Activated T-helper 1 cell treated with anti-CD3 and anti-CD28 coated beads, Interleukin-2, amount 50 U/mL, for 16 hours (primary cell): ENCODE data around the gene NT5C2.
A peak's percentile ranks its signal among the peaks of the same experiment; 100 is the strongest.
"Not testable (repeated sequence)": the region's sequence is repeated elsewhere in the genome, so short reads cannot be mapped to it uniquely, and the experiment has no call there.

Experiments used
- DNase-seq, 2 donors: peaks; one replicate each; pipeline ENCODE4 v3.0.0-alpha.2; 2020; ENCODE audit warnings: low read depth in 1 of 2, low spot score in 1 of 2

The NT5C2 gene

DNA sequence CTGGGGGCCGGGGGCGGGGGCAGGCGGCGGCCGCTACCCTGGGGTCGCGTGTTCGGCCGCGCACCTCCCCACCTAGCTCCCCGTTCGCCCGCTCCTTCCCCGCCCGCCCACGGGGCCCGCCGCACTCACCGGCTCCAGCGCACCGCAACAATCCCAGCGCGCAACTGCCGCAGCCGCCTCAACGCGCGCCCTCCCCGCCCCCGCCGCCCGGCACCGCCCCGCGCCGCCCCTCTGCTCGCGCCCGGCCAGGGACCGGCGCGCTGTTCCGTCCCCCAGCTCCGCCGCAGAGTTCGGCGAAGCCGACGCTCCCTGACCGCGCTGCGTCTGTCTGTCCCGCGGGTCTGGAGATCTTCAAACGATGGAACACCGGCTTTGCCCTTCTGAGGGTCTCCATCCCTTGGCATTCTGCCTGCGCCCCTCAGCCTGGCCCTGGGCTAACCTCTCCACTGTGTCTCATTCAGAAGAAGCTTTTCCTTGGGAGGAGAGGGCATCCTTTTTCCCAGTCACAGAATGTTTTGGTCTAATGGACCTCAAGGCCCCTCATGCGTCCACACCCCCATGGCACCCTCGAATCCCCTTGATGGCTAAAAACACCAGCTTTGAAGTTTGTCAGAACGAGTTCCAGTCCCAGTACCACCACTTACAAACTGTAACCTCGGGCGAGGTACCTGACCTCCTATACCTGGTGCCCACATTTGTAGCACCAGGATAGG lies at the start of gene NT5C2:
NT5C2 (minus strand) TSS at position 166 of the 713 bp plus-strand sequence. CDS start 18,314 bp downstream, outside the sequence.
- DNase-seq, result peak; percentile 53 to 70

DNA sequence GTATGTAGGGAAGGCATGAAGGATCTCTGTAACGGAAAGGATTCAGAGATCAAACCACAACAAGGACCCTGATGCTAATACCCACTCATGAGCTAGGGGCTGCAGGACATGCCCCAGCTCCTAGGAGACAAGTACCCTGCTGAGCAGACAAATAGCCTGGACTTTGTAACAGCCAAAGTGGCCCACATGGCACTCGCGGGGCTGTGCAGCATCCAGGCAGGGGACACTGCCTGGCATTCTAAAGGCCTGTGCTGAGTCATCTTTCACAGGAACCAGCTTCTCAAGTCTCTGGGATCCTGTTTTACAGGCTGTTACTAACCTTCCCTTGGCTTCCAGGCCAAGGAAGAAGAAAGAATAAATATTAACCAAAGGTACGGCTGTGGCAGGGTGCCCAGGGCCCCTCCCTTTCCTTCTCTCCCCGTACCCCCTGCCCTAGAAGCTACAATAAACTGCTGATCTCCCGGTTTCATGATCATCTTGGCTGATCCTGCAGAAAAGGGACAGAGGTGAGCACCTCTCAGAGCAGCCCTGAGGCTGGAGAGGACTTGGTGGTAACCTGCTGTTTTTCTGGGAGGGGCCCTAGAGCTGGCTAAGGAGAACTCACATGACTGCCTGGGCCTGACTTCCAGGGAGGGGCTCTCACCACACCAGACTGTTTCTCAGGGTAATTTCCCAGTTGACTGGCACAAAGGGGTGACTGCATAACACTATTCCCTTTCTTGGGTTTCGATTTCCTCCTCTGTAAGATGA lies 48.4 kb upstream of the NT5C2 start:
- DNase-seq, result no peak

DNA sequence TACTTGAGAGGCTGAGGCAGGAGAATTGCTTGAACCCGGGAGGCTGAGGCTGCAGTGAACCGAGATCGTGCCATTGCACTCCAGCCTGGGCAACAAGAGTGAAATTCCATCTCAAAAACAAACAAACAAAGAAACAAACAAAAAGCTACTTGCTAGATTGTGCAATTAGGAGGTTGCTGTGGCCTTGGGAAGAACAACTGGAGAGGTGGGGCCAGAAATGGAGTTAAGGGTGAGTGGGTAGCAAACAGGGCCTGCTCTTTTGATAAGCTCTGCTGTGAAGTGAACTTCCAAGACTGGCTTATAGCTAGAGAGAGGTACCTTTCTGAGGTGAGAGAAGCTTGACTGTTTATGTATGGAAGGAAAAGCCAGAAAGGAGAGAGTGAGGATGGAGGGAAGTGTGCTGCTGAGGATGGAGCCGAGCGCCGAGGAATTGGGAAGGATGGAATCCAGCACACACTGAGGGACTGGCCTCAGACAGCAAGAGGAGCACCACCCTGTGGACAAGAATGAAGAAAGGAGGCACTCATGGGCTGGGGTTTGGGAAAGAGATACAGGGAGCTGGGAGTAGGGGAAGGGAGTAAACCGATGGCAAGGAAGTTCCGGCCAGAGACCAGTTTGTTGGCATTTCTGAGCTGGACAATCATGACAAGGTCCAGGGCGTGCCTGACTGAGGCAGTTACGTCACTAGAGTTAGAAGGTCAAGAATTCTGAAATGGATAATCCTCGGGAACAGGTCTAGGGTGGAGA lies 45.6 kb upstream of the NT5C2 start:
- no peak for DNase-seq

DNA sequence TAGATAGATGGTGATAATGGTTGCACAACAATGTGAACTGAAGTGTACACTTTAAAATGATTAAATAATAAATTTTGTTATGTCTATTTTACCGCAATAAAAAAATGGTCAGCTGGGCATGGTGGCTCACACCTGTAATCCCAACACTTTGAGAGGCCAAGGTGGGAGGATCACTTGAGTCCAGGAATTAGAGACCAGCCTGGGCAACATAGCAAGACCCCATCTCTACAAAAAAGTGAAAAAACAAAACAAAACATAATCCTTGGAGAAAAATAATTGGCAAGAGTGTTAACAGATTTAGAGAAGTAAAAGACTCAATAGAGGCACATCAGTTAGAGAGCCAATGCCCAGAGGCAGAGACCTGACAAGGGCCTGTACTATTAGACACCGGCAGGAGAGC lies 42.7 kb upstream of the NT5C2 start:
- DNase-seq, result no peak

DNA sequence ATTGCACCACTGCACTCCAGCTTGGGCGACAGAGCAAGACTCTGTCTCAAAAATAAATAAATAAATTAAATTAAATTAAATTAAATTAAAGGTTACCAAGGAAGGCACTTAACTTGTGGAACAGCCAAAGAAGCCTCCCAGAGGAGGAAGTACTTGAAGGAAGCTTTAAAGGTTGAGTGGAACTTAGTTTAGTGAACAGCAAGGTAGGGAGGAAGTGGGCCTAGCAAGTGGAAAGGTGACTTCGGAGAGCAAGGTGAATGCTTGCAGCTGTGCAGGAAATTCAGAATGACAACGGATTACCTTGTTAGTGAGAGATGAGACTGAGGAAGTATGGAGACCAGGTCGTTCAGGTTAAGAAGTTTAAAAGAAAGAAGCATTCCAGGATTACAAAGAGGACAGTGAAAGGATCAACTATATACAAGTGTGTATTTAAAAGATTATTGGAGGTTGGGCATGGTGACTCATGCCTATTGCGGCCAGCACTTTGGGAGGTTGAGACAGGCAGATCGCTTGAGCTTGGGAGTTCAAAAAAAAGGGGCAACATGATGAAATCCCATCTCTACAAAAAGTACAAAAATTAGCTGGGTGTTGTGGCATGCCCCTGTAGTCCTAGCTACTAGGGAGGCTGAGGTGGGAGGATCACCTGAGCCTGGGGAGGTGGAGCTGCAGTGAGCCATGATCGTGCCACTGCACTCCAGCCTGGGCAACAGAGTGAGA lies 39.9 kb upstream of the NT5C2 start:
- no peak for DNase-seq

DNA sequence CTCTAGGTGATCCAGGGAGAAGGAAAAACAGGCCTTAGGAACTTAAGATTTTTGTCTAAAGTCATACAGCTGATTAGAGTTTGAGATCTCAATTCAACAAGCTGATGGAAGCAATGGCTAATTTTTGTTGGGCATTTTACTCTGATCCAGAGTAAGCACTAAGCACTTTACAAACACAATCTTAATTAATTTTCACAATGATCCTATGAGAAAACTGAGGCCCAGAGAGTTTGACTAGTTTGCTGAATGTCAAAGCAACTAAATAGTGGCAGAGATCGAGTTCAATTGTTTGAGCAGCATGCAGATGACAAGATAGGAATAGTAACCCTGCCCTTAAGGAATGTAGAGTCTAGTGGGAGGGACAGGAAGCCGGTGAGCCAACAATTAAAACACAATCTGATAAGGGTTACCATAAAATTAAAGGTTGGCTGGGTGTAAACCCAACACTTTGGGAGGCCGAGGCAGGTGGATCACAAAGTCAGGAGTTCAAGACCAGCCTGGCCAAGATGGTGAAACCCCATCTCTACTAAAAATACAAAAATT lies 39.1 kb upstream of the NT5C2 start:
- no peak for DNase-seq

DNA sequence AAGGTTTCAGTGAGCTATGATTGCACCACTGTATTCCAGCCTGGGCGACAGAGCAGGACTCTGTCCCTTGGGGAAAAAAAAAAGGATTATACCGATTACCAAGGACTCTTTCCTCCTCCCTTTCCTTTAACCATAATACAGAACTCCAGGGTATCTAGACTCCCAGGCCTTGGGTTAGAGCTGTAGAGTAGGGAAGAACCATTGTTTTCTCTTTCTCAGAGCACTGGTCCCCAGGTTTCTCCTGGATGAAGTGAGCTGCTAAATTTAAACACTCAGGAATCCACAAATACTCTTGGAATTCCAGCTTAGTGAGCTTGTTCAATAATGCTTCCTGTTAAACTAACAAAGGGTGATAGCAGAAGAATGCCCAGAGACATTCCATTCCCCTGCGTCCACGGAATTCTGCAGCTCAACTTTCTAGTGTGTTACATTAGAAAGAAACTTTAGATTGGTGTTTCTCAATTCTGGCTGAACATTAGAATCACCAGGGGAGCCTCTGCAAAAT lies 38.0 kb upstream of the NT5C2 start:
- DNase-seq, result no peak

DNA sequence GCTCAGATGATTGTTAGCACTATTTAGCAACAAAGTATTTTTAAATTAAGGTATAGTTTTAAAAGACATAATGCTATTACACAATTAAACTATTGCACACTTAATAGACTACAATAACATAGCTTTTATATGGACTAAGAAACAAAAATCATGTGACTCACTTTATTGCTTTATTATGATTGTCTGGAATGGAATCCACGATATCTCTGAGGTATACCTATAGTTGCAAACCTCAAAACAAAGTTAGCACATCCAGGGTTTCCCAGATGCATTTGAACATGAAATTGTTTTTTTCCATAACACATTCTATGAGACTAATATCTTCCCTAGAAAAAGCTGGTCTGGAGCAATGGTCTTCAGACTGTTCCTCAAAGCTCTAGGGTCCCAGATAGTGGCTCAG lies 34.3 kb upstream of the NT5C2 start:
- DNase-seq, result no peak

DNA sequence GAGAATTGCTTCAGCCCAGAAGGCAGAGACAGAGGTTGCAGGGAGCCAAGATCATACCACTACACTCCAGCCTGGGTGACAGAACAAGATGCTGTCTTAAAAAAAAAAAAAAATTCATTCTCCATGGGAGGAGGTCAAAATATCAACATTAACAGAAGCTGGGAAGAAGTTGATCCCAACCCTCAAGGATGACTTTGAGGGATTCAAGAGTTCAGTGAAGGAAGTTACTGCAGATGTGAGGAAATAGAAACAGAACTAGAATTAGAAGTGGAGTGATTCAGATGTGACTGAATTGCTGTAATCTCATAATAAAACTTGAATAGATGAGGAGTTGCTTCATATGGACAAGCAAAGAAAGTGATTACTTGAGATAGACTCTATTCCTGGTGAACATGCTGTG lies 32.9 kb upstream of the NT5C2 start:
- no peak for DNase-seq

DNA sequence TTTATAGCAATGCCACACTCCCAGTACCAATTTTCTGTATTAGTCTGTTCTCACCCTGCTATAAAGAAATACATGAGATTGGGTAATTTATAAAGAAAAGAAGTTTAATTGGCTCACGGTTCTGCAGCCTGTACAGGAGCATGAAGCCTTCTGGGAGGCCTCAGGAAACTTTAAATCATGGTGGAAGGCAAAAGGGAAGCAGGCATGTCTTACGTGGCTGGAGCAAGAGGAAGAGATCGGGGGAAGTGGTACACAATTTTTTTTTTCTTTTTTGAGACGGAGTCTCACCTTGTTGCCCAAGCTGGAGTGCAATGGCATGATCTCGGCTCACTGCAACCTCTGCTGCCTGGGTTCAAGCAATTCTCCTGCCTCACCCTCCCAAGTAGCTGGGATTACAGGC lies 31.6 kb upstream of the NT5C2 start:
- not testable (repeated sequence) for DNase-seq

DNA sequence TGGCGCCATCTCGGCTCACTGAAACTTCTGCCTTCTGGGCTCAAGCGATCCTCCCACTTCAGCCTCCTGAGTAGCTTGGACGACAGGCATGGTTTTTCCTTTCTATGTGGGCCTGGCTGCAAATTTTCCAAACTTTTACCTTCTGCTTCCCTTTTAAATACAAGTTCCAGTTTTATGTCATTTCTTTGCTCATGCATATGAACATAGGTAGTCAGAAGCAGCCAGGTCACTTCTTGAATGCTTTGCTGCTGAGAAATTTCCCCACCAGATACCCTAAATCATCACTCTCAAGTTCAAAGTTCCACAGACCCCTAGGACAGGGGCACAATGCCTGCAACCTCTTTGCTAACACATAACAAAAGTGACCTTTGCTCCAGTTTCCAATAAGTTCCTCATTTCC lies 31.1 kb upstream of the NT5C2 start:
- no peak for DNase-seq

DNA sequence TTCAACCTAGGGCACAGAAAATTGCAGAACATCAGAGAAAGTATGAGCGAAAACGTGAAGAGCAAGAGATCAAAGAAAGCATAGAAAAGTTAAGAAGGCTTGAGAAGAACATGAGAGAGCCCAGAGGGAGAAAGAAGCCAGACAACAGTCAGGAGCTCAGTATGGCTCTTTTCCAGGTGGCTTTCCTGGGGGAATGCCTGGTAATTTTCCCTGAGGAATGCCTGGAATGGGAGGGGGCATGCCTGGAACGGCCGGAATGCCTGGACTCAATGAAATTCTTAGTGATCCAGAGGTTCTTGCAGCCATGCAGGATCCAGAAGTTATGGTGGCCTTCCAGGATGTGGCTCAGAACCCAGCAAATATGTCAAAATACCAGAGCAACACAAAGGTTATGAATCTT lies 23.3 kb upstream of the NT5C2 start:
- DNase-seq, result not testable (repeated sequence)

DNA sequence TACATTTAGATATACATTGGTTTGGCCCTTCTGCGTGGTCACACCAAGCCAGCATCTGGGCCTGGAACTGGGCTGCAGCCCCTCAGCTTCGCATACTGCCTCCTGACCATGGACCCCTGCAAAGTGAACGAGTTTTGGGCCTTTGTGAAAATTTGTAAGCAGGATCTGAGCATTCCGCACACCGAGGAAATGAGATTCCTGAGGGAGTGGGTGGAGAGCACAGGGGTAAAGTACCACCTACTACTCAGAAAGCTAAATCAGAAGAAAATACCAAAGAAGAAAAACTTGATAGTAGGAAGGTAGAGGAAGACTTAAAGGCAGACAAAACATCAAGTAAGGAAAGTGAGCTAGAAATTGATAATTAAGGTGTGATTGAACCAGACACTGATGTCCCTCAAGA lies 22.5 kb upstream of the NT5C2 start:
- DNase-seq, result no peak

DNA sequence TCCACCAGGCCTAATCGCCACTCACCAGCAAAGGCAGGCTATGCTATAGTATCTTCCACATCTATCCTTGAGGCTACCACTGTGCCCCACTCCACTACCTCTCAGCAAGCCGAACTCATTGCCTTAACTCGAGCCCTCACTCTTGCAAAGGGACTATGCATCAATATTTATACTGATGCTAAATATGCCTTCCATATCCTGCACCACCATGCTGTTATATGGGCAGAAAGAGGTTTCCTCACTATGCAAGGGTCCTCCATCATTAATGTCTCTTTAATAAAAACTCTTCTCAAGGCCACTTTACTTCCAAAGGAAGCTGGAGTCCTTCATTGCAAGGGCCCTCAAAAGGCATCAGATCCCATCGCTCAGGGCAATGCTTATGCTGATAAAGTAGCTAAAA lies 17.2 kb upstream of the NT5C2 start:
- DNase-seq, result not testable (repeated sequence)

DNA sequence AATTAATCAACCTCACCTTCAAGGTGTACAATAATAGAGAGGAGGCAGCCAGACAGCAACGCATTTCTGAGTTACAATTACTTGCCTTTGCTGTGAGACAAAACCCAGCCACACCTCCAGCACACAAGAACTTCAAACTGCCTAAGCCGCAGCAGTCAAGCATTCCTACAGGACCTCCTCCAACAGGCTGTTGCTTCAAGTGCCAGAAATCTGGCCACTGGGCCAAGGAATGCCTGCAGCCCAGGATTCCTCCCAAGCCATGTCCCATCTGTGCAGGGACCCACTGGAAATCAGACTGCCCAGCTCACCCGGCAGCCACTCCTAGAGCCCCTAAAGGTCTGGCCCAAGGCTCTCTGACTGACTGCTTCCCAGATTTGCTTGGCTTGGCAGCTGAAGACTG lies 14.6 kb upstream of the NT5C2 start:
- not testable (repeated sequence) for DNase-seq

DNA sequence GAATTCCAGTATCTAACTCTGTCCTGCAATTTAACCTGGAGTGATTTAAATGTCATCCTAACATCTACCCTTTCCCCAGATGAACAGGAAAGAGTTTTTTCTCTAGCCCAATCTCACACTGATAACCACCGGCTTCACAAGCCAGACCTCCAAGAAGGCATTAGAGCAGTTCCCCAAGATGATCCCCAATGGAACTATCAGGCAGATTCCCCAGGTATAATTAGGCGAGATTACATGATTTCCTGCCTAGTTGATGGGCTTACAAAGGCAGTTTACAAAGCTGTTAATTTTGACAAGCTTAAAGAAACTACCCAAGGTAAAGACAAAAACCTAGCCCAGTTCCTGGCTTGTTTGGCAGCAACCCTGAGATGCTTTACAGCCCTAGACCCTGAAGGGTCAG lies 14.1 kb upstream of the NT5C2 start:
- DNase-seq, result no peak

DNA sequence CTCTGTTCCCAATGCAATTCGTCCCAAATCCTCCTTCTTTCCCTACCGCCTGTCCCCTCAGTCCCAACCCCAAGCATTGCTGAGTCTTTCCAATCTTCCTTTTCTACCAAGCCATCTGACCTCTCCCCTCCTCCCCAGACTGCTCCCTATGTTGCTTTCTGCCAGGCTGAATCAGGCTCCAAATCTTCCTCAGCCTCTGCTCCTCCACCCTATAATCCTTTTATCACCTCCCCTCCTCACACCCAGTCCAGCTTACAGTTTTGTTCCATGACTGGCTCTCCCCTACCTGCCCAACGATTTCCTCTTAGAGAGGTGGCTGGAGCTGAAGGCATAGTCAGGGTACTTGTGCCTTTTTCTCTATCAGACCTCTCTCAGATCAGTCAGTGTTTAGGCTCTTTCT lies 13.6 kb upstream of the NT5C2 start:
- DNase-seq, result not testable (repeated sequence)

DNA sequence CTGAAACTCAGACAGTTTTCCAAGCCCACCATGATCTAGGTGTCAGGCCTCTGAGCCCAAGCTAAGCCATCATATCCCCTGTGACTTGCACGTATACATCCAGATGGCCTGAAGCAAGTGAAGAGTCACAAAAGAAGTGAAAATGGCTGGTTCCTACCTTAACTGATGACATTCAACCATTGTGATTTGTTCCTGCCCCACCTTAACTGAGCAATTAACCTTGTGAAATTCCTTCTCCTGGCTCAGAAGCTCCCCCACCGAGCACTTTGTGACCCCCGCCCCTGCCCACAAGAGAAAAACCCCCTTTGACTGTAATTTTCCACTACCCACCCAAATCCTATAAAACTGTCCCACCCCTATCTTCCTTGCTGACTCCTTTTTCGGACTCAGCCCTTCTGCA lies 12.3 kb upstream of the NT5C2 start:
- not testable (repeated sequence) for DNase-seq

DNA sequence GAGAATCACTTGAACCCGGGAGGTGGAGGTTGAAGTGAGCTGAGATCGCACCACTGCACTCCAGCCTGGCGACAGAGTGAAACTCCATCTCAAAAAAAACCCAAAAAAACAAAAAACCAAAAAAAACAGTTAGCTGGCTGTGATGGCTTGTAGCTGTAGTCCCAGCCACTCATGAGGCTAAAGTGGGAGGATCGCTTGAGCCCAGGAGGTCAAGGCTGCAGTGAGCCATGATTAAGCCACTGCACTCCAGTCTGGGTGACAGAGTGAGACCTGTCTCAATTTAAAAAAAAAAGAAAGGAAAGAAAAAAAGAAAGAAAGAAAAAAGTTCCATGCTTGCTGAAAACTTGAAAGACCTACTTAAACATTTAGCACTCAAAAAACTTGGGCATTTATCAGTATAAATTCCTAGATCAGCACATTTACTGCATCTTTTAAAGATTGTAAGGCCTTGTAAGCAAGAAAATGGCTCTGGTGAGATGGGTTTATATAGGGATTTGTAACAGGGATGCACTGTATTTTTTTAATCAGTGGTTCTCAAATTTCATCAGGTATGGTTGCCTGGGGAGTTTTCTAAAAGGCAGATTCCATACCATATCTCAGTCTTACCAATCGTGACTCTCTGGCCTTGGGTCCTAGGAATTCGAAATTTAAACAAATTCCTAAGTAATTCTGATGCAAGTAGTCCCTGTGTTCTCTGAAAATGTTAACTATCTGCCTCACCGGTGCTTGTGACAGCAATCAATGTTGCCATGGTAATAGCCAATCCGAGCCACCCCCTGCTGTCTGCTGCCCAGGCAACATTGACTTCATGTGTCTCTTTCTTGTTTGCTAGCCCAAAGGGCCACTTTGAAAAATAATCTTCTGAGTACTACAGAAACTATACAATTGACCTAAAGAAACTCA lies 11.5 kb upstream of the NT5C2 start:
- no peak for DNase-seq

DNA sequence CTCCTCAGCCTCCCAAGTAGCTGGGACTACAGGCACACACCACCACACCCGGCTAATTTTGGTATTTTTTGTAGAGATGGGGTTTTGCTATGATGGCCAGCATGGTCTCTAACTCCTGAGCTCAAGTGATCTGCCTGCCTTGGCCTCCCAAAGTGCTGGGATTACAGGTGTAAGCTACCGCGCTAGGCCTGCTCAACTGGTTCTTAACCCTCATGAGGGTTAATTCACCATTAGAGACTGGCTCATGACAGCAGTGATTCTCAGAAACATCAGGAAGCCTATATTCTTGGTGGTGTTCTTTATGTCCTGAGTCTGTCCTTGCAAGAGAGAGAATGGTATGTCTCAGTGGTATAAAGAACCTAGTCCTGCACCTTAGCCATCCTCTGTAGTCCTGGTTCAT lies 10.4 kb upstream of the NT5C2 start:
- DNase-seq, result no peak
